Raji (cell line): ENCODE data around the gene GLUL.

ENCODE experiments used
- POLR2A ChIP-seq: IDR thresholded peaks from 2 replicates; pipeline ENCODE4 v1.6.1; 2011; ENCODE audit warnings: low read depth, low read length, control low read depth; ENCODE audit not compliant: insufficient read depth

The GLUL gene

DNA sequence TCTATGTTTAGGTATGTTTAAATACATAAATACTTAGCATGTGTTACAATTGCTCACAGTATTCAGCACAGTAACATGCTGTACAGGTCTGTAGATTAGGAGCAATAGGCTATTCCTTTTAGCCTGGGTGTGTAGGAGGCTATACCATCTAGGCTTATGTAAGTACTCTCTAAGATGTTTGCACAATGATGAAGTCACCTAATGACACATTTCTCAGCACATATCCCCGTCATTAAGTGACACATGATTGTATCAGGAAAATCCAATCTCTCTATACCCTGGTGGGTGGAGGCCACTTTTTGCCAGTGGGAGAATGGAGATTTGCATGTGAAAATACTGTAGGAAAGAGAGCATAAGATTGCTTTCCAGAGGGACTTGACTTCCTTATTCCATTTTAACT is 14.4 kb upstream of the GLUL start:
- no peak for TF ChIP-seq POLR2A

DNA sequence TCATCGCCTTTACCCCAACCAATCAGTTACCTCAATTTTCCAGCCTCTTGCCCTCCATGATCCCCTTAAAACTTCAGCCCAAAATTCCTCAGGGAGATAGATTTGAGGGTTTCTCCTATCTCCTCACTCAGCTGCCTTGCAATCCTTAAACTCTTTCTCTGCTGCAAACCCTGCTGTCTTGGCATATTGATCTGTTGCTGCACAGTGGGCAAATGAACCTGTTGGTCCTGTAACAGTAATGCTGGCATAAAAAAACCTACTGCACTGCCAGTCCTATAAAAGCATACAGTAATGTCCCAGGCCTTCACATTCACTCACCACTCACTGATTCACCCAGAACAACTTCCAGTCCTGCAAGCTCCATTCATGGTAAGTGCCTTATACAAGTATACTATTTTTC is 14.0 kb upstream of the GLUL start:
- TF ChIP-seq POLR2A: no peak

DNA sequence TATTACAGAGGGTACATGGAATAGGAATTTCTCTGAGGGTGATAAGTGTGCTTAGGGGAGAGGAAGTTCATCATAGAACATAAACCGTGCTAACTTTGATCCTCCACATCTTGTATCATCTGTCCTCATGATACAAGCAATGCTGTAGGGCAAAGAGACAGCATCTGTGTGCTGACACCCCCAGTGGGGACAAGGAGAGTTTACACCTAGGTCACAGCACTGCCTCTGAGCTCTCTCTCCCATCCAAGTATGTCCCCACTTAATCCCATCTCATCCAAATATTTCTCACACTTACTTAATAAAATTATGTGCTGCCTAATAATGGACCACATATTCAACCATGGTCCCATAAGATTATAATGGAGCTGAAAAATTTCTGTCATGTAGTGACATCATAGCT is 13.2 kb upstream of the GLUL start:
- no peak for TF ChIP-seq POLR2A

DNA sequence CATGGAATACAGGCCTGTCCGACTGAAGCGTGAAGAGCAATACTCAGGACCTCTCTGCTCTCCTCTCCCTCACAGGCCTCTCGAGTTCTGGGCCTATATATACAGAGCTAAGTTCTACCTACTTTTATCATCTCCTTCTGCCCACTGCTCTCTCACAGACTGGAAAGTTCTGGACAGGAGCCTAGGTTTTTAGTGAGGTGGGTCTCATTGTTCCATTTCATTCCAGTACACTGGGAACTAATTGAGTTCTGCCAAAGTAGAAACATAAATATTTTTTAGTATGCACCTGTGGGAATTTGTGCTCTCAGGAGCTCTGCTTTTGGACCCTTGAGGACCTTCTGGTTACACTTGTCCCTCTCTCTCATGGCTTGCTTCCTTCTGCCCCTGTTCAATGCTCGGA is 9.0 kb upstream of the GLUL start, which contains the start of gene TEDDM1:
TEDDM1 (minus strand) TSS at position 101 of the 400 bp plus-strand sequence. CDS start 182 bp downstream, outside the sequence.
- no peak for TF ChIP-seq POLR2A

GRCh38 chr1:182397653-182398393 is 6.2 kb upstream of the GLUL start:
- TF ChIP-seq POLR2A: no peak

DNA sequence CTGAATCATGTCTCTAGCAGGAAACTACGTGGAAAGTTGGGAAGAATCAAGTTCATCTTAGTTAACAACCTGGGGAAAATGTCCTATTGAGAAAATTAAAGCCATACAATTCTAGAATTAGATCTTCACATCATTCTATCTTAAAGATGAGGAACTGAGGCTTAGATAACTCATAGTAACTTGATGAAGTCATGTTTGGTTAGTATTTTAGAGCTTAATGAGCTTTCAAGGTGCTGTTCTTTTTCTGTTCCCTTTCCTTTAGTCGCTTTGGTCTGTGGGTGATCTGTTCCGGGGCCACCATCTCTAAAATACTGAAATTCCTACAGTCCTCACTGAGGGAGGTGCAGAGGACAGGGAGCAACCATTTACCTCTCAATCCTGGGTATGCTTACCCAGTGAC is 4.3 kb upstream of the GLUL start:
- no peak for TF ChIP-seq POLR2A

- no peak for TF ChIP-seq POLR2A
Observed at GRCh38 chr1:182394055-182394775, 2.6 kb upstream of the GLUL start.

DNA sequence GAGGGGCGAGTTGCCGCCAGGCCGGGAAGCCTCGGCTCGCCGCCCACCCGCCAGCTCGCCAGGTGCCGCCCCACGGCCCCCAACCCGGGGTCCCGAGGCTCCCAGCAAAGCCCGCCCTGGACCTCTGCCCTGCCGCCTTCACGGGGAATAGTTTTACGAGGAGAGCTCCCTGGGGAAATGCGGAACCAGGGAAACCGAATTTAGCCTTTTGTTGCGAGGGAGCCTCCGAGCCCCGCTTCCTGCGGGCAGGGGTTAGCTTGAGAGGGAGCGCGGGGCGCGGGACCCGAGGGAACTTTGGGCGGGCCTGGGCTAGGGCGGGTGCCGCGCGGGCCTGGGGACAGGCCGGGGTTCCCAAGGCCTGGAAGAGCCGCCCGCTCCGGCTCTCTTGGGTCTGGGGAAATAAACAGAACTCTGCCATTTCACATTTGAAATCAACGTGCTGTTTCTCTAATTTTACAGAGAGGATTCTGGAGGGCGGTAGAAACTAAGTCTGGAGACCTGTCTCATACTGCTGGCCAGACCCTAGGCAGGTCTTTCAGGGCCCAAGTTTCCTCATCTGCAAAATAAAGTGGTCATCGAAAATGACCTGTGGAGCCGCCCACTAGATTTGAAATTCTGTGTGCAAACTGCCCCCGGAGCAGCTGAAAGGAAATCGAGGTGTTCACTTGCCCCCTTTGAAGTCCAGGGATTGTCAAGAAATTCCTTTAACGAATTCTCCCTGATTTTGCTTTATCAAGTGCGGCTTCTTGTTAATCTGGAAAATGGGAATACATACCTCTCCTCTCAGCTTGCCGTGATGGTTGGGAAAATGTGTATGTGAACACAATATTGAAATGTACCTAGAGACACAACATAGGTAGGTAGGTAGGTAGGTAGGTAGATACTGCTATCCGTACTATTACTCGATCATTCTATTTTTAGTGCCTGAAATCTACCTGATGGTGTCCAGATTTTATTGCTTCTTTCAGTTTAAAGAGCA is 749 bp upstream of the GLUL start:
- no peak for TF ChIP-seq POLR2A

DNA sequence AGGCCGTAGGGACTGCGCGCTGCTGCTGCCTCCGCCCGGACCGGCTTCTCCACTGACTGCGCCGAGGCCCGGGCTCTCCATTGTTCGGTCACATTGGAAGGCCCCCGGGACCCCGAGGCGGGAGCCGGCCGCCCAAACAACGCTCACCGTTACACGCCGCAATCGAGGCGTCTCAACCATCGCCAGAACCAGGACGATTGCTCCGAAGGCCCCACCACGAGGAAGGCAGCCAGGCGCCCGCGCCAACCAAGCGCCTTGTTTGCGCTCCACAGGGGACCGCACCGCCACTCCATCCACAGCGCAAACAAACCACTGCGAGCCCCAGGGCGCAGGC is 595 bp downstream of the GLUL start:
- no peak for TF ChIP-seq POLR2A

GRCh38 chr1:182389619-182390047 is 2.0 kb downstream of the GLUL start:
- no peak for TF ChIP-seq POLR2A

DNA sequence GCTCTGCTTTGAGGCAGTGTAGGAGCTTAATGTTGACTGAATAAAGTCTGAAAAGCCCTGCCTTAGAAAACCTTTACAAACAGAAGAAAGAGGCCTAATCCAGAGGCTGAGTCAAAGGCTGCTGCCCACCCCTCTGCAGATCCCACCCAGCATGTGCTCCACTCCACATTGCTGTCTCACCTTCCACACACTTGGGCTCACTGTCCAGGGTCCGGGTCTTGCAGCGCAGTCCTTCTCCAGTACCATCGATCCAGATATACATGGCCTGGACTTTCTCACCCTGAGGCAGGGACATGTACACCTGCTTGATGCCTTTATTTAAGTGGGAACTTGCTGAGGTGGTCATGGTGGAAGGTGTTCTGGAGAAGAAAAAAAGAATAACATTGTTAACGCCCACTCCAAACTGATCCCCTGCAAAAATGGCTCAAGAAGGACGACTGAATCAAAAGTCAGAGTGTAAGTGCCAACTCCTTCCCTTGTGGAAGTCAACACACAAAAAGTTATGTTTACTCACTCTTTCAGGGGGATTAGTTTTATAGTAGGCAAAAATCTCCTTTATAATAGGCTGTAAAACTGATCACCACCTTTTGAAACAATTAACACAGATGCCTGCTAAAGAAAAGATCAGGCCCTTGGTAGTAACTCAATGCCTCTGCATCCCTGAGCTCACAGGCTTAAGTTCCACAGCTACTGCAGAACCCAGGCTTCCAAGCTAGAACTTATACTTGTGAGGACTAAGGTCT is 3.0 kb downstream of the GLUL start:
- TF ChIP-seq POLR2A: no peak

DNA sequence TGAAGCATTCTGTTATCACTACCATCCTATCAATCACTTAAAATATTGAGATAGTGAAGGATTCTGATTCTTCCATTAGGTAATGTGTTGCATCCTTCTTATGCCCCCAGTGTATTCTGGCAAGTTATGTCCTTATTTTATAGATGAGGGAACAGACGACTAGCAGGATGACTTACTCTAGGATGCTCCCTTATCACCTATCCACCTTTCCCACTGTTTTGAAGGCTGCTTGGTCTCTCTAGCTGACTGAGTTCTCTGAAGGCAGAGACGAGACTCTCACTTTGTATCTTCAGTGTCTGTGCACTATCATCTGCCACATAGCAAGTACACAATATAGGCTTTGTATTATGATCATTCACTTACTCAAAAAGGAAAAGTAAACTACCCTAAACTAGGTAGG is 4.0 kb downstream of the GLUL start:
- no peak for TF ChIP-seq POLR2A

- no peak for TF ChIP-seq POLR2A
Observed at GRCh38 chr1:182386980-182387379, 4.6 kb downstream of the GLUL start.
